SK-N-SH treated with all-trans-retinoic acid at 6 μM for 48 hours (cell line): ENCODE measurements around the gene NLGN3.

Source experiments
- ATAC-seq: fragments of 200-7000 bp; cut with Tn5 transposase; 3 replicates; pipeline ENCODE4 v1.9.1; 2020; ENCODE audit warnings: mild to moderate bottlenecking, moderate library complexity
- ARNTL ChIP-seq: fragments of 450-650 bp; formaldehyde crosslinking; IDR thresholded peaks from 2 replicates; pipeline ENCODE4 v1.5.0; 2020; ENCODE audit warnings: low read depth, mild to moderate bottlenecking, moderate library complexity, borderline replicate concordance
- BACH2 ChIP-seq: fragments of 250-450 bp; sonication (Bioruptor Pico); IDR thresholded peaks from 2 replicates; pipeline ENCODE4 v1.9.0; 2021; ENCODE audit warnings: mild to moderate bottlenecking, borderline replicate concordance
- CREB5 ChIP-seq: fragments of 250-450 bp; sonication (Bioruptor Pico); IDR thresholded peaks from 2 replicates; pipeline ENCODE4 v1.5.1; 2020; ENCODE audit warnings: low read depth, mild to moderate bottlenecking, moderate library complexity
- CSDC2 ChIP-seq: fragments of 250-450 bp; sonication (Bioruptor Pico); IDR thresholded peaks from 2 replicates; pipeline ENCODE4 v1.5.0; 2020; ENCODE audit warnings: mild to moderate bottlenecking, moderate library complexity
- ESRRG ChIP-seq: fragments of 250-450 bp; sonication (Bioruptor Pico); IDR thresholded peaks from 2 replicates; pipeline ENCODE4 v1.6.1; 2021; ENCODE audit warnings: mild to moderate bottlenecking
- GLIS3 ChIP-seq: fragments of 250-450 bp; sonication (Bioruptor Pico); IDR thresholded peaks from 2 replicates; pipeline ENCODE4 v1.5.0; 2020; ENCODE audit warnings: mild to moderate bottlenecking, moderate library complexity
- ISL1 ChIP-seq: fragments of 250-450 bp; sonication (Bioruptor Pico); IDR thresholded peaks from 2 replicates; pipeline ENCODE4 v2.1.2; 2022; ENCODE audit warnings: mild to moderate bottlenecking, moderate library complexity
- PATZ1 ChIP-seq: fragments of 250-450 bp; sonication (Bioruptor Pico); IDR thresholded peaks from 2 replicates; pipeline ENCODE4 v1.8.0; 2020; ENCODE audit warnings: mild to moderate bottlenecking, moderate library complexity, borderline replicate concordance
- POU6F1 ChIP-seq: fragments of 250-450 bp; sonication (Bioruptor Pico); IDR thresholded peaks from 2 replicates; pipeline ENCODE4 v1.8.0; 2021; ENCODE audit warnings: low read depth, mild to moderate bottlenecking, moderate library complexity, borderline replicate concordance
- PPARA ChIP-seq: fragments of 250-450 bp; sonication (Bioruptor Pico); IDR thresholded peaks from 2 replicates; pipeline ENCODE4 v1.5.0; 2020; ENCODE audit warnings: mild to moderate bottlenecking, borderline replicate concordance
- RARB ChIP-seq: fragments of 250-450 bp; sonication (Bioruptor Pico); IDR thresholded peaks from 2 replicates; pipeline ENCODE4 v1.8.0; 2021; ENCODE audit warnings: mild to moderate bottlenecking, moderate library complexity
- SNAI2 ChIP-seq: fragments of 250-450 bp; sonication (Bioruptor Pico); IDR thresholded peaks from 2 replicates; pipeline ENCODE4 v1.5.0; 2020; ENCODE audit warnings: mild to moderate bottlenecking, moderate library complexity
- TCF4 ChIP-seq: fragments of 250-450 bp; sonication (Bioruptor Pico); IDR thresholded peaks from 2 replicates; pipeline ENCODE4 v1.8.0; 2021; ENCODE audit warnings: mild to moderate bottlenecking, moderate library complexity, borderline replicate concordance
- TSHZ2 ChIP-seq: fragments of 250-450 bp; sonication (Bioruptor Pico); IDR thresholded peaks from 2 replicates; pipeline ENCODE4 v1.5.0; 2020; ENCODE audit warnings: mild to moderate bottlenecking, moderate library complexity
- ZC3H10 ChIP-seq: fragments of 250-450 bp; sonication (Bioruptor Pico); IDR thresholded peaks from 2 replicates; pipeline ENCODE4 v1.5.1; 2021; ENCODE audit warnings: mild to moderate bottlenecking, moderate library complexity
- ZFP3 ChIP-seq: fragments of 250-450 bp; sonication (Bioruptor Pico); IDR thresholded peaks from 2 replicates; pipeline ENCODE4 v1.5.0; 2020; ENCODE audit warnings: mild to moderate bottlenecking, moderate library complexity
- ZFP30 ChIP-seq: fragments of 450-650 bp; formaldehyde crosslinking; IDR thresholded peaks from 2 replicates; pipeline ENCODE4 v1.5.0; 2022; ENCODE audit warnings: mild to moderate bottlenecking, moderate library complexity
- ZNF565 ChIP-seq: fragments of 450-650 bp; formaldehyde crosslinking; conservative IDR thresholded peaks from 2 replicates; pipeline ENCODE4 v1.5.0; 2020; ENCODE audit warnings: low read depth, mild to moderate bottlenecking, moderate library complexity
- ZNF70 ChIP-seq: fragments of 450-650 bp; formaldehyde crosslinking; IDR thresholded peaks from 2 replicates; pipeline ENCODE4 v1.5.0; 2020; ENCODE audit warnings: mild to moderate bottlenecking, moderate library complexity
- ZNF8 ChIP-seq: fragments of 450-650 bp; formaldehyde crosslinking; IDR thresholded peaks from 2 replicates; pipeline ENCODE4 v1.5.0; 2020; ENCODE audit warnings: mild to moderate bottlenecking, moderate library complexity

NLGN3 gene

GRCh38 chrX:71195964-71196649, 51.5 kb downstream of the NLGN3 start:
- ATAC-seq: no peak
- no peak for TF ChIP-seq BACH2 (CRISPR knock-in tag)
- no peak for TF ChIP-seq PATZ1 (CRISPR knock-in tag)
- TF ChIP-seq TCF4 (CRISPR knock-in tag): no peak
- no peak for TF ChIP-seq ZFP30
- TF ChIP-seq CSDC2: no peak
- no peak for TF ChIP-seq PPARA (CRISPR knock-in tag)
- no peak for TF ChIP-seq ARNTL (CRISPR knock-in tag)
- no peak for TF ChIP-seq ZNF8 (CRISPR knock-in tag)
- no peak for TF ChIP-seq ISL1 (CRISPR knock-in tag)
- no peak for TF ChIP-seq POU6F1 (CRISPR knock-in tag)
- TF ChIP-seq ZNF565 (CRISPR knock-in tag): no peak
- TF ChIP-seq ZC3H10 (CRISPR knock-in tag): no peak
- no peak for TF ChIP-seq TSHZ2 (CRISPR knock-in tag)
- no peak for TF ChIP-seq RARB (CRISPR knock-in tag)
- TF ChIP-seq ESRRG (CRISPR knock-in tag): no peak
- TF ChIP-seq, all 23 proteins: peak for 0

- no peak for ATAC-seq
- no peak for TF ChIP-seq ZFP3 (CRISPR knock-in tag)
- no peak for TF ChIP-seq ZNF8 (CRISPR knock-in tag)
- no peak for TF ChIP-seq ZNF70 (CRISPR knock-in tag)
- TF ChIP-seq ZC3H10 (CRISPR knock-in tag): no peak
- TF ChIP-seq GLIS3 (CRISPR knock-in tag): no peak
- no peak for TF ChIP-seq ARNTL (CRISPR knock-in tag)
- no peak for TF ChIP-seq SNAI2 (CRISPR knock-in tag)
- TF ChIP-seq BACH2 (CRISPR knock-in tag): no peak
- TF ChIP-seq ESRRG (CRISPR knock-in tag): no peak
- no peak for TF ChIP-seq CREB5 (CRISPR knock-in tag)
Measured at GRCh38 chrX:71198066-71198465, 53.4 kb downstream of the NLGN3 start.

- TF ChIP-seq ZNF565 (CRISPR knock-in tag) (no peak), RARB (CRISPR knock-in tag) (no peak)
- no peak for ATAC-seq
Measured at GRCh38 chrX:71199252-71200008, 54.8 kb downstream of the NLGN3 start.

GRCh38 chrX:71210816-71211215, 66.2 kb downstream of the NLGN3 start:
- TF ChIP-seq ZFP30: no peak
- TF ChIP-seq PPARA (CRISPR knock-in tag): no peak
- TF ChIP-seq ZNF70 (CRISPR knock-in tag): no peak
- TF ChIP-seq ARNTL (CRISPR knock-in tag): no peak
- peak; percentile 68 for ATAC-seq
